SK-N-SH treated with all-trans-retinoic acid at 6 μM for 48 hours (cell line): Measurements from ENCODE around the gene LIME1.

Experiments
- ATAC-seq: fragments of 200-7000 bp; cut with Tn5 transposase; 3 replicates; pipeline ENCODE4 v1.9.1; 2020; ENCODE audit warnings: mild to moderate bottlenecking, moderate library complexity
- ARNTL ChIP-seq: fragments of 450-650 bp; formaldehyde crosslinking; IDR thresholded peaks from 2 replicates; pipeline ENCODE4 v1.5.0; 2020; ENCODE audit warnings: low read depth, mild to moderate bottlenecking, moderate library complexity, borderline replicate concordance
- BACH2 ChIP-seq: fragments of 250-450 bp; sonication (Bioruptor Pico); IDR thresholded peaks from 2 replicates; pipeline ENCODE4 v1.9.0; 2021; ENCODE audit warnings: mild to moderate bottlenecking, borderline replicate concordance
- CREB5 ChIP-seq: fragments of 250-450 bp; sonication (Bioruptor Pico); IDR thresholded peaks from 2 replicates; pipeline ENCODE4 v1.5.1; 2020; ENCODE audit warnings: low read depth, mild to moderate bottlenecking, moderate library complexity
- CSDC2 ChIP-seq: fragments of 250-450 bp; sonication (Bioruptor Pico); IDR thresholded peaks from 2 replicates; pipeline ENCODE4 v1.5.0; 2020; ENCODE audit warnings: mild to moderate bottlenecking, moderate library complexity
- CSRNP3 ChIP-seq: fragments of 250-450 bp; sonication (Bioruptor Pico); IDR thresholded peaks from 2 replicates; pipeline ENCODE4 v1.5.1; 2021; ENCODE audit warnings: mild to moderate bottlenecking, moderate library complexity
- GLIS3 ChIP-seq: fragments of 250-450 bp; sonication (Bioruptor Pico); IDR thresholded peaks from 2 replicates; pipeline ENCODE4 v1.5.0; 2020; ENCODE audit warnings: mild to moderate bottlenecking, moderate library complexity
- OSR1 ChIP-seq: fragments of 250-450 bp; sonication (Bioruptor Pico); IDR thresholded peaks from 2 replicates; pipeline ENCODE4 v1.8.0; 2022; ENCODE audit warnings: moderate library complexity, mild to moderate bottlenecking, inconsistent platforms
- PATZ1 ChIP-seq: fragments of 250-450 bp; sonication (Bioruptor Pico); IDR thresholded peaks from 2 replicates; pipeline ENCODE4 v1.8.0; 2020; ENCODE audit warnings: mild to moderate bottlenecking, moderate library complexity, borderline replicate concordance
- PPARA ChIP-seq: fragments of 250-450 bp; sonication (Bioruptor Pico); IDR thresholded peaks from 2 replicates; pipeline ENCODE4 v1.5.0; 2020; ENCODE audit warnings: mild to moderate bottlenecking, borderline replicate concordance
- SNAI2 ChIP-seq: fragments of 250-450 bp; sonication (Bioruptor Pico); IDR thresholded peaks from 2 replicates; pipeline ENCODE4 v1.5.0; 2020; ENCODE audit warnings: mild to moderate bottlenecking, moderate library complexity
- TCF4 ChIP-seq: fragments of 250-450 bp; sonication (Bioruptor Pico); IDR thresholded peaks from 2 replicates; pipeline ENCODE4 v1.8.0; 2021; ENCODE audit warnings: mild to moderate bottlenecking, moderate library complexity, borderline replicate concordance
- TSHZ2 ChIP-seq: fragments of 250-450 bp; sonication (Bioruptor Pico); IDR thresholded peaks from 2 replicates; pipeline ENCODE4 v1.5.0; 2020; ENCODE audit warnings: mild to moderate bottlenecking, moderate library complexity
- ZC3H10 ChIP-seq: fragments of 250-450 bp; sonication (Bioruptor Pico); IDR thresholded peaks from 2 replicates; pipeline ENCODE4 v1.5.1; 2021; ENCODE audit warnings: mild to moderate bottlenecking, moderate library complexity
- ZNF565 ChIP-seq: fragments of 450-650 bp; formaldehyde crosslinking; conservative IDR thresholded peaks from 2 replicates; pipeline ENCODE4 v1.5.0; 2020; ENCODE audit warnings: low read depth, mild to moderate bottlenecking, moderate library complexity
- ZNF70 ChIP-seq: fragments of 450-650 bp; formaldehyde crosslinking; IDR thresholded peaks from 2 replicates; pipeline ENCODE4 v1.5.0; 2020; ENCODE audit warnings: mild to moderate bottlenecking, moderate library complexity
- ZNF8 ChIP-seq: fragments of 450-650 bp; formaldehyde crosslinking; IDR thresholded peaks from 2 replicates; pipeline ENCODE4 v1.5.0; 2020; ENCODE audit warnings: mild to moderate bottlenecking, moderate library complexity

Gene LIME1

GRCh38 chr20:63735859-63736718, at the start of gene LIME1:
Gene LIME1 (plus strand): TSS chr20:63736664. CDS start chr20:63737550, 886 bp downstream.
- ATAC-seq: no peak

GRCh38 chr20:63687419-63688178, 48.9 kb upstream of the LIME1 start:
- no peak for ATAC-seq
- no peak for TF ChIP-seq OSR1
- TF ChIP-seq PATZ1 (CRISPR knock-in tag): no peak
- no peak for TF ChIP-seq ZC3H10 (CRISPR knock-in tag)
- no peak for TF ChIP-seq CSDC2 (CRISPR knock-in tag)

More at GRCh38 chr20:63735859-63736718, at the start of gene LIME1:
- TF ChIP-seq ZNF565 (CRISPR knock-in tag): no peak
- TF ChIP-seq CSRNP3 (CRISPR knock-in tag): no peak
- TF ChIP-seq ZNF70 (CRISPR knock-in tag): no peak
- no peak for TF ChIP-seq SNAI2 (CRISPR knock-in tag)
- no peak for TF ChIP-seq ARNTL (CRISPR knock-in tag)

GRCh38 chr20:63688228-63689045, 48.0 kb upstream of the LIME1 start:
- TF ChIP-seq CREB5 (CRISPR knock-in tag) (no peak), CSDC2 (CRISPR knock-in tag) (no peak), BACH2 (no peak), TCF4 (no peak), CSRNP3 (CRISPR knock-in tag) (no peak), PPARA (CRISPR knock-in tag) (no peak), ZNF8 (CRISPR knock-in tag) (no peak), ARNTL (CRISPR knock-in tag) (no peak), GLIS3 (no peak), ZNF565 (CRISPR knock-in tag) (no peak), TSHZ2 (CRISPR knock-in tag) (no peak)
- no peak for ATAC-seq
